COLO668 (cell line): ENCODE measurements around the gene DHRS2.

Experiments used
- DNase-seq: peaks from one replicate; lab custom pipeline; 2025; ENCODE audit not compliant: unreplicated experiment; lab: John Stamatoyannopoulos, UW

Gene DHRS2

DNA sequence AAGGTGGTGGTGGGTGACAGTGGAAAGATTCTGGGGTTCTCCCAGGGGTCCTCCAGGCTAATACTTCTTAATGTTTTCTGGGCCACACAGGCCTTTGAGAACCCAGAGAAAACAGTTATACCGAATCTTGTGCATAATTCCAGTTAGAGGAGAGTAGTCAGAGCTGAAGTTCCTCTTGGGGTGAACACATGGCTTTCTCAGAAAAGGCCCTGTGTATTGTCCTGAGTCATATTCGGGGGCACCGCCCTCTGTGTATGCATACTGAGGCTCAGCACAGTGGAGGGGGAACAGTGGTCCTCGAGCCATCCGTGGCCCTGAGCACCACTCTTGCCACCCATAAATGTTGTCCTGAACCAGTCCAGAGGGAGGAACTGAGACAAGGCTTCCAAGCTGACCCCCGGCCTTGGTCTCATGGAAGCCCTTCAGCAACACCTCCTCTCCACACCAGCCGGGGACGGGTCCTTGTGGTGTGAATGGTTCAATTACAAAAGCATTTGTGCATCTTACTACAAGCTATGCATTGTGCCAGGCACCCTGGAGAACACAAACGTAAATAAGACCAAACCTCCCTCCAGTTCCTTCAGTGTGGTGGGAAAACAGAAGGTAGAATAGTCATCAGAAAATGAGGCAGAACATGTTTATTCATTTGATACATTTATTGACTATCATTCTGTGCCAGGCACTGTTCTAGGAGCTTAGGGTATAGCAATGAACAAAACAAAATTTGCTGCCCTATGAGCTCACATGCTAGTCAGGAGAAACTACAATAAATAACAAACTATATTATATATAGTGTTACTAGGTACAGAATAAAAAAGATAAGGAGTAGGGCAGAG lies 9.9 kb downstream of the DHRS2 start:
- DNase-seq = no peak

DNA sequence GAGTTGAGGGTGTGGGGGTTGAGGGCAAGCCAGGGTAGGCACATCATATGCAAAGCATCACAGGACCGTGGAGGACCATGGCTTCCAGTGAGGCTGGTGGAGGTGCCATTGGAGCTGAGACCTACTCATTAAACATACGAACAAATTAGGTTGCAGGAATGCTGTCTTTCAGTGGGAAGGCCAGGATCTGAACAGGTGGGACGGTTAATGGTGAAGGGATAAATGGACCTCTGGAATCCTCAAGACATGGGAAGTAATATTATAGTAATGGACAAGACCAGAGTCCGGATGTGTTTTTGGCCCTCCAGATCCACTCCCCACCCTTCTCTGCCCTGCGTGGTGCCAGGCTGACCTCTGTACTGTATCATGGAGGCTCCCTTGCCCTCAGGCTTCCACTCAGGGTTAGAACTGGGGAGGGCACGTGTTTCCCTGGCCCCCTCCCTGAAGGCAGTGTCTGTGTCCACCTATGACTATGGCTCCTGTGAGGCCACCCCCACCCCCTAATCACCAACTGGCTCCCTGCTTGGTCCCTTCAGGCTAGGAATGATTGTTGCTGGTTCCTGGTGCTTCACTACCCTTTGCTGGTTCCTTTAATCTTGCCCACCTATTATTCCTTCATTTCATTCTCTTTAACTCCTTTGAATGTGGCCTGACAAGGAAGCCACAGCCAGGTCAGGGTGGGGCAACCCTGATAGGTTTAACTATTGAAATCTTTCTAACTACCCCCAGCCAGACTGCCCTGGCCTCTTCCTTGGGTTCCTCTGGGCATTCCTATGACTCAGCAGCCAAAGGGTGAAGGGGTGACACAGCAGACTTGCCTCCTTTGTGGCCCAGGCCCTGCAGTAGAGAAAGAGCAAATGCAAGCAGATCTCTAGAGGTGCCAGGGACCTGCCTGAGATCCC lies 10.7 kb downstream of the DHRS2 start:
- no peak for DNase-seq

DNA sequence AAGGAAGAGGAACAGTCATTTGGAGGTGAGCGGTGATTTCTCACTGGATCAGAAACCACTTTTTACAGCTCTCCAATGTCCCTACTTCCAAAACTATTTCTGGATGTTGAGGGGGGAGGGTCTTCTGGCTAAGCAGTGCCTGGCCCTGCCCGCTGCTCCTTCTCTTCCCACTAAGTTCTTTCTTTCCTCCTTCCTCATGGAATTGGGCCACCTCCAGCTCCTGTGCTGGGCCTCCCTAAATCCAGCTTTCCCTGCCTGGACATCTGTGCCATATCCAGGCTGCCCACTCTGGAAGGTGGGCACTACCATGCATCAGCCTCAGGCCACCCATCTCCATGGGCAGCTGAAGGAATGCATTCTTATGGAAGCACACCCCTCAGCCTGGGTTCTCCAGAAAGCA lies 11.5 kb downstream of the DHRS2 start:
- no peak for DNase-seq

DNA sequence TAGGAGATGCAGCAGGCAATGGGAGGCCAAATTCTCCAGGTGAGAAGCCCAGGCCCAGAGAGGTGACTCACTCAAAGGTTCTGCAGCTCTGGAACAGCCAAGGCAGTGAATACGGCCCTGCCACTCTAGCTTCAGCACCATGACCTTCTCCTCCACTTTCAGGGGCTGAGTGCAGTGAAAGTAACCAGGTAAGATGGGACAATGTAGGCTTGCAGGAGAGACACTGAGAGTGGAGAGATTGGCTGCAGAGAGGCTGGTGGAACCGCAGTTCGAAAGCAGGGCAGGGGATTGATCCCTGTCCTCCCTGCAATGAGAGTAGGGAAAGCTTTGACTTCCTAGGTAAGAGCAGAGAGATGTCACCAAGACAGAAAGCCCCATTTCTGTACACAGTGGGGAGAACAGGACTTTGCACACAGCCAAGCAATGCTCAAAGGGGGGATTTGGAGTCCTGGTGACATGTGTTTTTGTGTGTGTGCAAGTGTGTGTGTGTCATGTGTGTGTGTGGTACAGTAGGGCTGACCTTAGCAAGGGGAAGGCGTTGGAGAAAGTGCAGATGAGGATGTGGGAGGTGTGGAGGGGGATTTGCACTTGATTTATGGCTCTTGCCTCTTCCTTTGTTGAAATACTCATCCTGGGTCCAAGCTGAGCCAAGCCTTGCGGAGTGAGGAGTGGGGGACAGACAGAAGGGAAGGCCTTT lies 12.7 kb downstream of the DHRS2 start:
- DNase-seq = no peak

DNA sequence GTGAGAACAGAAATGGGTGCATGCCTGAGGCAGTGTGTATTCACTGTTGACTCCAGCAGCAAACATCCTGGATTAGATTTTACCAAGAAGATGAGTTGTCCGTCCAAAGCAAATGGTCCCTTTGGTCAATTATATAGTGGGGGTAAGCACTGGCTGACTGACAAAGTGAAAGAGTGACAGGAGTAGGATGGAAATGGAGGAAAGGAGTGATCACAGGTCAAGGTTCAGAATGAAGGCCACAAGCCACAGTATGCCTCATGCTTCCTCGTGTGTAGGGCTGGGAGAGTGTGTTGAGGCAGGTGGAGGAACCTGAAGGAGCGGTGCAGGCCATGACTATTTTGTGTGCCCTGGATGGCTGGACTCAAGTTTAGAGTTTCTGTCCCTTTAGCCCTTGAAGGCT lies 14.3 kb downstream of the DHRS2 start:
- no peak for DNase-seq

DNA sequence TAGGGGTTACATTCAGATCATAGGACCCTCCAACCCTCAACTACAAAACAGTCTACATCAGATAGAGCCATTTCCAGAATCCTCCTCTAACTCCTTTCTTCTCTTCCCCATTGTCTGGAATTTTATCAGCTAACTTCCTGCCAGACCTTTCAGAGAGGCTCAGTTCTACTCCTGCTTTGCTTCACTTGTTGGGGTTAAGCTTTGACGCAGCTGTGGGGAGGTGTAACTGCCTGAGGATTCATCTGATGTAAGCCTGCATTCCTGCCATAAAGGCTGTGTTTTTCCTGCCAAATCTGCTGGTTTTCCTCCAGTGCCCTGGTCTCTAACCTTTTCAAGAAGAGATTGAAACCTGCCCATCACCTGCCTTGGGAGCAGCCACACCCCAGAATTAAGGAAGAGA lies 16.9 kb downstream of the DHRS2 start:
- no peak for DNase-seq

- DNase-seq = no peak
These were observed 18.1 kb downstream of the DHRS2 start for GRCh38 chr14:23654231-23654630.

- no peak for DNase-seq
These were observed 21.9 kb downstream of the DHRS2 start for GRCh38 chr14:23657959-23658470.

- no peak for DNase-seq
These were observed 24.4 kb downstream of the DHRS2 start for GRCh38 chr14:23660290-23661226.

DNA sequence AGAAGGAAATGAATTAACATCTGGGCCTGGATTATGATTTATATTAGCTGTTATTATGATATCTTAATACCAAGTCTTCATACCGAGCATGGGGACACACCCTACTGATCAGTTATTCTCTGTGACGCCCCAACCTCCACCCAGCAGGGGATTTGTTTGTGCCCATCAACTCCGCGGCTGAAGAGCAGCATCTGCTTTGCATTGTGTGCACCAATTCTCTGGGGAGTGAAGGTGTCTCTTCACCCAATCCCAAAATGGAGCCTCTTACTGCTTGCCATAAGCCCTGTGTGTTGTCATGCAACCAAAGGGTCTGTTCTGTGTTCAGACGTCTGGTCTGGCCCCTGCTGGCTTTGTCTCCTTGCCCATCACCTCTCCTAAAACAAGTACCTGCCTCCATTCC lies 25.4 kb downstream of the DHRS2 start:
- DNase-seq = no peak

GRCh38 chr14:23663127-23663526 lies 27.0 kb downstream of the DHRS2 start:
- DNase-seq = no peak

GRCh38 chr14:23663711-23664110 lies 27.5 kb downstream of the DHRS2 start:
- DNase-seq = no peak

GRCh38 chr14:23664207-23664885 lies 28.2 kb downstream of the DHRS2 start:
- no peak for DNase-seq

GRCh38 chr14:23665302-23666016 lies 29.3 kb downstream of the DHRS2 start:
- no peak for DNase-seq

DNA sequence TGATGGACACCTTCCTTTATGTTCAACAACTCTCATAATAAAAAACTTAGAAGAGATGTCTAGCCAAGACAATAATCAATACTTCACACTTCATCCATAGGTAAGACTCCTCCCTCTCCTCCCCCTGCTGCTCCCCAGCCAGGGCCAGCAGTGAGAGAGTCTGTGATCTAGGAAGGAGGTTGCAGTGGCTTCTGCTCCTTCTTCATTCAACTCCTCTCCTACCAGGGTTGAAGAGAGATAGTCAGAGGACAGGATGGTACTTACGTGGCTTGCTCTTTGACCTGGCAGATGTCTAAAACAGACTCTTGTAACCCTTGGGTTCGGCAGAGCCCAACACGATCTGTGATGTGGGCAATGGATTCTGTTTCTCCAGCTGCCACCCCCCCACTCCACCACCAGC lies 31.0 kb downstream of the DHRS2 start:
- no peak for DNase-seq

DNA sequence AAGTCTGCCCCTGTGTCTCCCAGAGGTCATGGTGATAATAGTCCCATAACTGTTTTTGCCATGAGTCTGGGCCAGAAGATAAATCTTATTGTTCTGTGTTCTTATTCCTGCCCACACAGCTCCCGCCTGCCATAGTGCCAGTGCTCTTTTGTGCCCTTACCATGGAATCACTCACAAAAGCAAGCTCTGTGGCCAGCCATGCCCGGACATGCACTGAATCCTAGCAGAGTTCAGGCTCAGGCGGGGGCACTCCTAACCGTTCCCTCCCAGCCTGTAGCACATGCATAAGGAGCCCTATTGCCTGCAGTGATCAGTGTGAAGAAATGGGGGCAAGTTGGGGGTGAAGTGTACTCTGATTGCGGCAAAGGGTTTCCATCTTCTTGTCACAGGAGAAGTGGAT lies 33.3 kb downstream of the DHRS2 start:
- DNase-seq = no peak

DNA sequence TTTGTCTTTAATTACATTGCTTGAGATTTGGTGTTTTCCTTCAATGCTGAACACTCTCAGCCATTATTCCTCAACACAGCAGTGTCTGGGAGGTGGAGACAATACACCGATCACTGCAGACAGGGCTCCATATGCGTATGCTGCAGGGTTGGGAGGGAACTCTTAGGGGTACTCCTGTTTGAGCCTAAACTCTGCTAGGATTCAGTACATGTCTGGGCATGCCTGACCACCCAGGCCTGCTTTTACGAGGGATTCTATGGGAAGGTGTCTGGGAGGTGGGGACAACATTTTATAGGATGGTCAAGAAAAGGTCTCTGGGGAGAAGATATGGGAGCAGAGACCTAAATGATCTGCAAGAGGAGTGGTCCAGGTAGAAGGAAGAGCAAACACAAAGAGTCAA lies 34.3 kb downstream of the DHRS2 start:
- DNase-seq = no peak

DNA sequence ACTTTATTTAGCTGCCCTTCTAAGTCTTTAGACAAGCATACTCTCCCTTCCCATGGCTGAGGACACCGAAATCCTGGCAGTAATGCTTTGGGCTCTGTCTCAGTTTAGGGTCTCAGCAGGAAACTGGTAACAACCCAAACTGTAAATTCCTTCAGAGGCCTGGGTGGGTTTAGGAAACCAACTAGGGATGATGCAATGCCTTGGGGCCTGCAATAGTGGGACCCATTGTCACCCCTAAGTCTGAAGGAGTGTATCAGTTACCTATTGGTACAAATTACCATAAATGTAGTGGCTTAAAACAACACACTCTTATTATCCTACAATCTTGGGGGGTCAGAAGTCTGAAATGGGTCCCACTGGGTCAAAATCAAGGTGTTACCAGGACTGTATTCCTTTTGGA lies 36.0 kb downstream of the DHRS2 start:
- DNase-seq = no peak

DNA sequence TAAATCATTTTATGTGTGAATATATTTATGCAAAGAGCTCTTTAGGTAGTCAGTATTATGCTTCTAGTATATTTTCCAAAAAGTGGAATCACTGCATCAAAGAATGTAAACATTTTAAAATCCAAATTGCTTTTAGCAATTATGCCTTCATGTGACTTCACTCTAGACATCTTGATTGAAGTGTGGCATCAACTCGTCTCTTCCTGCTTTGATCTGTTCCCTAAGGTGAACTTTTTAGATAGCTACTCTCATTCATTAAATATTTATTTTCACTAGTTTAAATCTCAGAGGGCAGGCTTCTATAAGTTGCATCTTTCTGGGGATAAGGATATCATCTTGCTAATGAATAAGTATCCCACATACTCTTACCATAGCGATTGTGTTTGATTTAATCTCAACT lies 39.2 kb downstream of the DHRS2 start:
- no peak for DNase-seq
